Daoy (cell line): ENCODE measurements around the gene CARD14. TPM values are rescaled to one million over a fixed set of nuclear protein-coding genes. Genes with fewer than 3 reads are reported as not detected.
A peak's percentile ranks its signal among the peaks of the same experiment; 100 is the strongest.
"Not testable (repeated sequence)": the region's sequence is repeated elsewhere in the genome, so short reads cannot be mapped to it uniquely, and the experiment has no call there.

Source experiments
- DNase-seq: peaks from one replicate; pipeline ENCODE4 v3.0.0-alpha.2; 2015; ENCODE audit warnings: low read depth
- total RNA-seq: library from RNA; depleted of rRNA; stranded (reverse); fragments of >200 nt; shearing (Covaris generic); gene quantifications from 2 replicates; pipeline ENCODE4 v1.2.3, GENCODE V29; 2014

The CARD14 gene
- total RNA-seq, 1 experiment from 2014 or later, result not detected

GRCh38 chr17:80147035-80147822, 22.6 kb upstream of the CARD14 start, which contains the start of gene EIF4A3:
Gene EIF4A3 (minus strand): TSS chr17:80147128. CDS start chr17:80146961, 167 bp downstream.
- peak; percentile 97 for DNase-seq

GRCh38 chr17:80151333-80151732, 18.5 kb upstream of the CARD14 start:
- DNase-seq, result no peak

- no peak for DNase-seq
Observed at GRCh38 chr17:80152081-80152702, 17.6 kb upstream of the CARD14 start.

- no peak for DNase-seq
Observed at GRCh38 chr17:80153004-80153403, 16.8 kb upstream of the CARD14 start.

- DNase-seq, result no peak
Observed at GRCh38 chr17:80154166-80154565, 15.7 kb upstream of the CARD14 start.

- DNase-seq, result not testable (repeated sequence)
Observed at GRCh38 chr17:80155600-80155999, 14.2 kb upstream of the CARD14 start.

- no peak for DNase-seq
Observed at GRCh38 chr17:80158846-80159245, 11.0 kb upstream of the CARD14 start.

GRCh38 chr17:80160536-80160935, 9.3 kb upstream of the CARD14 start:
- DNase-seq, result no peak

- no peak for DNase-seq
Observed at GRCh38 chr17:80163336-80163735, 6.5 kb upstream of the CARD14 start.

- DNase-seq, result no peak
Observed at GRCh38 chr17:80164185-80164584, 5.6 kb upstream of the CARD14 start.

- no peak for DNase-seq
Observed at GRCh38 chr17:80166446-80166845, 3.4 kb upstream of the CARD14 start.

- no peak for DNase-seq
Observed at GRCh38 chr17:80168371-80168770, 1.5 kb upstream of the CARD14 start.

- DNase-seq, result no peak
Observed at GRCh38 chr17:80169107-80169506, 723 bp upstream of the CARD14 start.

- no peak for DNase-seq
Observed at GRCh38 chr17:80171681-80172080, 1.9 kb downstream of the CARD14 start.

GRCh38 chr17:80173126-80173525, 3.3 kb downstream of the CARD14 start:
- no peak for DNase-seq

GRCh38 chr17:80173916-80174315, 4.1 kb downstream of the CARD14 start:
- DNase-seq, result no peak

GRCh38 chr17:80176757-80177156, 6.9 kb downstream of the CARD14 start:
- DNase-seq, result no peak

- DNase-seq, result no peak
Observed at GRCh38 chr17:80177986-80178595, 8.3 kb downstream of the CARD14 start.

GRCh38 chr17:80180192-80180591, 10.4 kb downstream of the CARD14 start:
- no peak for DNase-seq

- no peak for DNase-seq
Observed at GRCh38 chr17:80181431-80181830, 11.6 kb downstream of the CARD14 start.

GRCh38 chr17:80182118-80182844, 12.5 kb downstream of the CARD14 start:
- no peak for DNase-seq

GRCh38 chr17:80182845-80183223, 13.0 kb downstream of the CARD14 start:
- no peak for DNase-seq
